ENCODE measurements around the gene LIMA1.
"Not testable (repeated sequence)": the region's sequence is repeated elsewhere in the genome, so short reads cannot be mapped to it uniquely, and the experiment has no call there.

Gene LIMA1

GRCh38 chr12:50287271-50287670 is 4.0 kb upstream of the LIMA1 start:
- DNase-seq (ENCODE audit: low spot score) = no peak

GRCh38 chr12:50285253-50285652 is 1.9 kb upstream of the LIMA1 start:
- no peak for DNase-seq (ENCODE audit: low spot score)

GRCh38 chr12:50282721-50283228 is 545 bp downstream of the LIMA1 start:
- peak; percentile 74 for DNase-seq (ENCODE audit: low spot score)

- DNase-seq (ENCODE audit: low spot score) = no peak
Observed at GRCh38 chr12:50279501-50279900, 3.8 kb downstream of the LIMA1 start.

- peak; percentile 16 for DNase-seq (ENCODE audit: low spot score)
Observed at GRCh38 chr12:50276912-50277671, 6.2 kb downstream of the LIMA1 start.

- no peak for DNase-seq (ENCODE audit: low spot score)
Observed at GRCh38 chr12:50276068-50276467, 7.3 kb downstream of the LIMA1 start.

GRCh38 chr12:50275556-50275955 is 7.8 kb downstream of the LIMA1 start:
- no peak for DNase-seq (ENCODE audit: low spot score)

GRCh38 chr12:50275127-50275526 is 8.2 kb downstream of the LIMA1 start:
- DNase-seq (ENCODE audit: low spot score) = not testable (repeated sequence)

- DNase-seq (ENCODE audit: low spot score) = no peak
Observed at GRCh38 chr12:50271724-50272247, 11.5 kb downstream of the LIMA1 start.

GRCh38 chr12:50268482-50268881 is 14.8 kb downstream of the LIMA1 start:
- DNase-seq (ENCODE audit: low spot score) = no peak

GRCh38 chr12:50265770-50266524 is 17.4 kb downstream of the LIMA1 start:
- DNase-seq (ENCODE audit: low spot score) = no peak

GRCh38 chr12:50263832-50264231 is 19.5 kb downstream of the LIMA1 start:
- no peak for DNase-seq (ENCODE audit: low spot score)

GRCh38 chr12:50261654-50262053 is 21.7 kb downstream of the LIMA1 start:
- DNase-seq (ENCODE audit: low spot score) = no peak

GRCh38 chr12:50258167-50258551 is 25.2 kb downstream of the LIMA1 start:
- DNase-seq (ENCODE audit: low spot score) = no peak

GRCh38 chr12:50257236-50258166 is 25.8 kb downstream of the LIMA1 start:
- no peak for DNase-seq (ENCODE audit: low spot score)

- DNase-seq (ENCODE audit: low spot score) = no peak
Observed at GRCh38 chr12:50256761-50257160, 26.6 kb downstream of the LIMA1 start.

- DNase-seq (ENCODE audit: low spot score) = no peak
Observed at GRCh38 chr12:50252977-50253602, 30.2 kb downstream of the LIMA1 start.

GRCh38 chr12:50251619-50252252 is 31.6 kb downstream of the LIMA1 start:
- DNase-seq (ENCODE audit: low spot score) = no peak

GRCh38 chr12:50249464-50250182 is 33.7 kb downstream of the LIMA1 start:
- no peak for DNase-seq (ENCODE audit: low spot score)

GRCh38 chr12:50248883-50249282 is 34.4 kb downstream of the LIMA1 start:
- DNase-seq (ENCODE audit: low spot score) = no peak
